Stimulated activated CD4-positive, alpha-beta T cell treated with anti-CD3 and anti-CD28 coated beads, TNF-alpha, amount 100 ng/mL, for 1 hour (primary cell): Measurements from ENCODE around the gene KHSRP.
A peak's percentile ranks its signal among the peaks of the same experiment; 100 is the strongest.
"Not testable (repeated sequence)": the region's sequence is repeated elsewhere in the genome, so short reads cannot be mapped to it uniquely, and the experiment has no call there.

ENCODE experiments used
- DNase-seq, 3 donors: peaks; one replicate each; pipeline ENCODE4 v3.0.0-alpha.2; 2020; ENCODE audit warnings: low read depth in 3 of 3, low spot score in 1 of 3

The KHSRP gene

DNA sequence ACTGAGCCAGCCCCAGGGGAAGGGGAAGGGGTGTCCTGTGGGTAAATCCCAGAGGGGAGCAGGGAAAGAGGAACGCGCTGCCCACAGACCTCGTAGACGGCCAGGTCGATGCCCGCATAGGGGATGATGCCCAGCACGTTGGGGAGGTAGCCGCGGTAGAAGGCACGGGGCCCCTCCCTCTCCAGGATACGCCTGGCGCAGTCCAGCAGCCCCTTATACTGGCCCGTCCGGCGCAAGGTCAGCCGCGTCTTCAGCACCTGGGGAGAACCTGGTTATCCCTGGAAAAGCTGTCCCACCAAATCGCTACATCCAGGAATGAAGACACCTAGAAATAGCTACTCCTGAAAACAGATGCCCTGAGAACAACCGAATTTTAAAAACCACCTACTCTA lies 27.6 kb upstream of the KHSRP start:
- no peak for DNase-seq

GRCh38 chr19:6451583-6452222 lies 27.1 kb upstream of the KHSRP start:
- DNase-seq, result no peak

DNA sequence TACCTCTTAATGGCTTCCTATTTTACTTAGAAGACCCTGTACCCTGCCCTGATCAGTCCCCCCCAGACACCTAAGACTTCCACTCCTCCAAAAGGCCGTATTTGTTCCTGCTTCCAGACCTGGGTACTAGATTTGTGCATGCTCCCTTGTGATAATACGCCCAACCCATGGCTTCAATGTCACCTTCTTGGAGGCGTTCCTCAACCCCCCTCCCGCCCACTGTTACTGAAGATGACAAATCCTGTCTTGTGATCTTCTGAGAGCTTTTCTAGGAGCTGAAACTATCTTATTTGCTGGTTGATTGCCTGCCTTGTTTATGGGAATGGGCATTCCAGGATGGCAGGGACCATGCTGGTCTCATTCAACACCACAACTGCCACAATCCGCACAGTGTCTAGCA lies 25.6 kb upstream of the KHSRP start:
- DNase-seq, result no peak

DNA sequence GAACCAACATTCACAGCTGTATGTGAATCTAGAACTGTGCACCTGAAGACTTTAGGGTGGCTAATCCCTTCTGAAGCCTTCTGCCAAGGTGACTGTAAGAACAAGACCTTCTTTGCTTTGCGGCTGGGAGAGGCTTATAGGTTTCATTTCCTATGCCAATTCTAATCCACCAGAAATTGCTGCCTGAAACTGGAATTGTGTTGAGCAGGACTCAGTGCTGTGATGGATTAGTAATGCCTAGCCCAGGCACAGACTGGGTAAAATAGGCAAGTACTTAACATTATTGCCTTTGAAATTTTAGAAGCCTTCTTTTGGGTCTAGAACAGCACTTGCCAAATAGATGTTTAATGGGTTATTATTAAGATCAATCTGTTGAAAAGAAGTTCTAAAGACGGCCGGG lies 23.4 kb upstream of the KHSRP start:
- no peak for DNase-seq

- no peak for DNase-seq
Observed at GRCh38 chr19:6446452-6446851, 21.8 kb upstream of the KHSRP start.

DNA sequence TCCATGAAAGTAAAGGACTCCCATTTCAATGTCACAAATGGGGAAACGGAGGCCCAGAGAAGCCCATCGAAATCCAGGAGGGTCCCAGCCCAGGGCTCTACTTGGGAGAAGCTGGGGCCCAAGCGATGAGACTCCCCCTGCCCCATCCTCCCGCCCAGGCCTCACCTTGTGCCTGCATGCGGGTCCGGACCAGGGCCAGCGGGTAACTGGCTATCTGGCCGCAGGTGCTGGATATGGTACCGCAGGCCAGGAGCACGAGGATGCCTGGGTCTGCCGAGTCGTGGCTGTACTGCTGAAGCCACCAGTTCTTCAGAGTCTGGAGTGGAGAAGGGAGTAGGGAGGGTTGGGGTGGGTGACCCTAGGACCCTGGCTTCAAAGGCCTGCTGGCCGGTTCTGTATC lies 19.4 kb upstream of the KHSRP start:
- DNase-seq, result no peak

- no peak for DNase-seq
Observed at GRCh38 chr19:6442087-6442688, 17.6 kb upstream of the KHSRP start.

- no peak for DNase-seq
Observed at GRCh38 chr19:6440905-6441304, 16.3 kb upstream of the KHSRP start.

- no peak for DNase-seq
Observed at GRCh38 chr19:6439743-6440142, 15.1 kb upstream of the KHSRP start.

- DNase-seq, result no peak
Observed at GRCh38 chr19:6433663-6434062, 9.1 kb upstream of the KHSRP start, which contains the start of gene SLC25A41. TSS of gene SLC25A41 (minus strand) at chr19:6433763. CDS start at chr19:6433693, 70 bp downstream.

GRCh38 chr19:6433165-6433564 lies 8.6 kb upstream of the KHSRP start:
- DNase-seq, result no peak

- DNase-seq, result no peak
Observed at GRCh38 chr19:6431891-6432290, 7.3 kb upstream of the KHSRP start.

GRCh38 chr19:6429419-6430221 lies 5.0 kb upstream of the KHSRP start:
- DNase-seq, result no peak

- DNase-seq, result not testable (repeated sequence)
Observed at GRCh38 chr19:6428692-6429418, 4.2 kb upstream of the KHSRP start.

DNA sequence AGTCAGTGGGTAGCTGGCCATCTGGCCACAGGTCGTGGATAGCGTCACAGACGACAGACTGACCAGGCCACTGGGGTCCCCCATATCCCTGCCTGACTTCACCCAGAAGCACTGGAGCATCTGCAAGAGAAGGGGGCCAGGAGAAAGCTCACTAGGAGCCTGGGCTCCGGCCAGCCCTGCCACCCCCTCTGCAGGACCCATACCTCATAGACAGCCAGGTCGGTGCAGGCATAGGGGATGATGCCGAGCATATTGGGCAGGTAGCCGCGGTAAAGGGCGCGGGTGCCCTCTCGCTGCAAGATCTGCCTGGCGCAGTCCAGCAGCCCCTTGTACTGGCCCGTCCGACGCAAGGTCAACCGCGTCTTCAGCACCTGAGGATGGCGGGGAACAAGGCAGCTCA lies 2.5 kb upstream of the KHSRP start:
- DNase-seq, result no peak

DNA sequence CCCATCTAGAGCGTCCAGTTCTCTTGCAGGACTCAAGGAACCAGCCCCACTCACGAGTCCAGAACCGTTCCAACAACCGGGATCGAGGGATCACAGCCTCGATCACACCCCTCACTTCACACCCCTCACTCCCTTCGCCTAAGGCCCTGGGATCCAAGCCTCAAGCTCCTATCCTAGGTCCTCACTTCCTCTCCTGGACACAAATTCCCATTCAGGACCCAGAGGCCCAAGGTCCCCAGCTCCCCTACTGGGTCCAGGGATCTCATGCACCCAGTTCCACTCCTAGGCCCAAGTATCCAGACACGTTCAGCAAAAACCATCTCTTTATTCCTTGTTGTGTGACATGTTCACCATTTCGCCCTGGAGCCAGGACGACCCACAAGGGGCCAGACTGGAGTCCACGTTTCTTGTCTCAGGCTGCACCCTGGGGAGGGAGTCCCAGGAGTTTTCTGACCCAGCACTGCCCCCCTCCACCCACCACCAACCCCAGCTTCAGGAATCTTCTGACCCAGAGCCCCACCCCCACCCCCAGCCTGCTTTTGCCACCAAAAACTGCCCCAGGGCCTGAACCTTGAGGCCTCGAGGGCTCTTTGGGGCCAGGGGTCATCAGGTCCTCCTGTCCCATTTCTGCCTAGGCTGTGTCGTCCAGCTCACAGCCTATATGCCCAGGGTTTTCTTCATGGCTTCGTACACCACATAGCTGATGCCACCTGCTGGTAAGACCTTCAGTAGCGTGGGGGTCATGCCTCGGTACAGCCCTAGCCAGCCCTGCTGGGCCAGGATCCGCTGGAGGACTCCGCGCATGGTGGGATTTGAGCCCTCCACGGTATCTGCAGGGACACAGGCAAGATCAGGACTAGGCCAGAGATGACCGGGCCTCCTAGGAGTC lies 1.4 kb upstream of the KHSRP start:
- no peak for DNase-seq

DNA sequence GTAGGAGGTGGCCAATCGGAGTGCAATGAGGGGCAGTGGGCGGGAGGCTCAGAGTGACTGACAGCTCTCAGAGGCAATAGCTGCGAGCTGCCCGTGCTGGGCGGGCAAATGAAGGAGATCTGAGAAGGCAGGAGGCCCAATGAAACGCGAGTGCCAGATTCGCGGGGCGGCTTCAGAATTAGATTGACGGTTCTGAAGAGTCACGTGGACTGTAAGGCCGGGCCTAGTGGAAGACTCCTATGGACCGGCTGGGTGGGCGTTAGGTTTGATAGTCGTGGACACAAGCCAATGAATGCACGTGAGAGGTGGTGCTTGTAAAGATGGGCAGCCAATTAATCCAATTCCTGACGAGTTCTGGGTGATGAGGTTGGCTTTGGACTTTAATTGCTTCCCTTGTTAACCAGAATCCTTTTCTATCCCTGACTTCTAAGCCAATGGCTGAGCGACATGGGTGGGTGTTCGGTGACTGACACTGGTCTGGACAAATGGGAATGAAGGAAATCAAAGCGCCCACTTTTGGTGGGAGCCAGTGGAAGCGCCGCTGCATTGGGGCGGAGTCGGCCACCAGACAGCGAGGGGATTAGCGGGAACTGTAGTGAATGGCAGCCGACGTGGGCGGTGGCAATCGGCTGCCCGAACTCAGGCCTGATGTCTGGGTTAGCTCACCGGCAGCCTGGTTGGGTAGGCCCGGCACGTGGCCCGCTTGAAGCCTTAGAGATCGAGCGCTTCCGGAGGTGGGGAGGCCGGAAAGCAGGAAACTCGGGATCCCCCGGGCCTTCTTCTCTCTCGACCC lies 524 bp upstream of the KHSRP start:
- DNase-seq, result peak; percentile 90 to 99 (median 98)

GRCh38 chr19:6423499-6424194 lies 964 bp downstream of the KHSRP start:
- peak in 1 of 3 donors; percentile 32 for DNase-seq
